T-helper 22 cell (primary cell): ENCODE data around the gene SCMH1.

Source experiments
- DNase-seq: peaks from one replicate; pipeline ENCODE4 v3.0.0-alpha.2; 2020; ENCODE audit warnings: low read depth

Gene SCMH1

DNA sequence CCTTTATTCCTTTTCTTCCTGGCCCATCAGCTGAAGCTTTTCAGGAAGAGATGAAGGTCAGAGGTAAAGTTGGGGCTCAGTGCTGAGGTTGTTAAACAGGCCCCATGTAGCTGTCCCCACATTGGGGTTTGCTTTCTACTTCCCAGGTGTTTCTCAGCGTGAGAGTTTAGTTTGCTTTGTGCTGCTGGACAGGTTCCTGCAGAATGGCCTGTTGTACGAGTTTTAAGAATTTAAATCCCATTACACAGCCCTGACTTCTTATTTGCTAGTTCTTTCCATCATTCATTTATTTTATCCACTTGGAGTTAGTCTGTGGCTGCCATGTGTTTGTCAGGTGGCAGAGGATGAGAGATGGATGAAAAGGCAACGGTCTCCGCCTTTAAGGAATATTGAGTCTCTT, 243.4 kb downstream of the SCMH1 start:
- no peak for DNase-seq

DNA sequence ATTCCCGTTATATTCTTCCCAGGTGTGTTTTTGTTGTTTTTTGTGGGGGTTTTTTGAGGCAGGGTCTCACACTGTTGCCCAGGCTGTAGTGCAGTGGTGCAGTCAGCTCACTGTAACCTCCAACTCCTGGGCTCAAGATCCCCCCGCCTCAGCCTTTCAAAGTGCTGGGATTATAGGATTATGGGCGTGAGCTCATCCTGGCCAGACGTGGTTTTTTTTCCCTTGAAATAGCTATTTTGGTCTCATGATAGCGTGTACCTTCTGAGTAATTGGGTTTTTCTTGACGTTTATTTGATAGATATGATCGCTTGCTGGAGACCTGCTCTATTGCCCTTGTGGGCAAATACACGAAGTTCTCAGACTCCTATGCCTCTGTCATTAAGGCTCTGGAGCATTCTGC, 245.0 kb downstream of the SCMH1 start:
- no peak for DNase-seq

DNA sequence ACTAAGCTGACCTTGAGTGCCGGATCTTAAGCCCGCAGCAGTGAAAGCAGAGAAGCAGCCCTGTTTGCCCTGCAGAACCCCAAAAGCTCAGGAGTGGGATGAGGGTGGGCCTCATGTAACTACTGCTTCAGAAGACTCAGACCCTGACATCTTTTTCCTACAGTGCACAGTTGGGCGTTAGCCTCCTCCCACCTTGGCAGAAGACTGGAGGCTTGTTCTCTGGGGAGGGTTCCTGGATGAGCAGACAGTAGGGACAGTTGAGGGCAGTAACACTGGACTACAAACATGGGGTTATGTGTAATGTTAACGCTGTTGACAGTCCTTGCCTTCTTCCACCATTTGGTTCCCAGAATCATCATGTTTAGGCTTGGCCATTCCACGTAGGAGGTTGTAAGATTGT, 253.0 kb downstream of the SCMH1 start:
- DNase-seq, result no peak

DNA sequence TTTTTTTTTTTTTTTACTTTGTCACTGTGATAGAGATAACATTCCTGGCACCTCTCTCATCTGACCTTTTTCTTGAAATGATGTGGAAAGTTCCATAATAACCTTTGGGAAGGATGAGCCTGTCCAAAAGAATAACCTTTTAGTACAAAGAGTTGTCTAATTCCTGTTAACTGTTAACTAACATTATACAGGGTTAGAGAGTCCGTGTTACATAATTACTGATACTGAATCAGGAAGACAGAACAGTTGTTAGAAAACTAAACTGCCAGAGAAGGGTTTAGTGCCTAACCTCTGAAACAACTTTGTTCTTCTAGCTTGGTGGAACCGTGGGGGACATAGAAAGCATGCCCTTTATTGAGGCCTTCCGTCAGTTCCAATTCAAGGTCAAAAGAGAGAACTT, 253.8 kb downstream of the SCMH1 start:
- no peak for DNase-seq

DNA sequence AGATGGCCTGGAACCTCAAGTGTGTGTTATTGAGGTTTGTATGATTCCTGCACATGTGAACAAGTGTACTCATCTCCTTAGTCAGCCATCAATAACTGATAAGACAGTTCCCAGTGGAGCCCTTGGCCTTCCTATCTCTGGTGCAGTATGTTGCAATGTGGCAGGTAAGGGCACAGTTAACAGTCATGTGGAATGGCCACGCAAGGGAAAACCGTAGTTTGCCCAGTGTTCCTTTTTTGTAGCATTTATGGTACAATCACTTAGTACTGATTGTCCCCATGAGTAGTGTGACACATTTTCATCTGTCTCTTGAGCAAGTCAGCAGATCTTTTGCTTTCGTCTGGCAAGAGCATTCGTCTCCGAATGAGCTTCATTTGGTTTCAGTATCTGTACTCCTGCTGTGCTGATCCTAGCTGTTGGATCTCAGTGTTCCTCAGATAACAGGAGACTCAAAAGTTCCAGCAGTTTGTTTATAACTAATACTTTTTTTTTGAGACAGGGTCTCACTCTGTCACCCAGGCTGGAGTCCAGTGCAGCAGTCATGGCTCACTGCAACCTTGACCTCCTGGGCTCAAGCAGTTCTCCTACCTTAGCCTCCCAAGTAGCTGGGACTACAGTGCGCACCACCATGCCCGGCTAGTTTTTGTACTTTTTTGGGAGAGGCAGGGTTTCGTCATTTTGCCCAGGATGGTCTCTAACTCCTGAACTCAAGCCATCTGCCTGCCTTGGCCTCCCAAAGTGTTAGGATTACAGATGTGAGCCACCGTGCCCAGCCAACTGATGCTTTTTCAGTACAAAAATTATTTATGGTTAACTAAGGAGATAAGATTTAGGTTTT, 254.4 kb downstream of the SCMH1 start:
- DNase-seq, result no peak

DNA sequence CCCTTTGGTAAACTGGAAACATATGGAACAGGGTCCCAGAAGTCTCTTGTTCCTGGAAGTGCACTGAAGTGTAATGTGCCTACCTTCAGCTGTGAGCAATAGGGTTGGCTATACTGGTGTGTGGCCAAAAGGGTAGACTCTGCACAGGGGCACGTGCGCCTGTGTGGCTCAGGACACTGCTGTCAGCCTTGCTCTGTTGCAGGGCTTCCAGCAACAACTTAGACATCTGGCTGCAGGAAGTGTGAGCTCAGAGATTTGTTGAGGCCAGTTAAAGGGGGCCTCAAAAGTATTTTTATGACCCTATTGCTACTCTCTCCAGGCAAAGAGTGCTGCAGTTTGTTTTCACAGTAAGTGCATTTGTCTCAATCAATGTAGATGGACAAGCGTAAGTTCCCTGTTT, 255.2 kb downstream of the SCMH1 start:
- no peak for DNase-seq

DNA sequence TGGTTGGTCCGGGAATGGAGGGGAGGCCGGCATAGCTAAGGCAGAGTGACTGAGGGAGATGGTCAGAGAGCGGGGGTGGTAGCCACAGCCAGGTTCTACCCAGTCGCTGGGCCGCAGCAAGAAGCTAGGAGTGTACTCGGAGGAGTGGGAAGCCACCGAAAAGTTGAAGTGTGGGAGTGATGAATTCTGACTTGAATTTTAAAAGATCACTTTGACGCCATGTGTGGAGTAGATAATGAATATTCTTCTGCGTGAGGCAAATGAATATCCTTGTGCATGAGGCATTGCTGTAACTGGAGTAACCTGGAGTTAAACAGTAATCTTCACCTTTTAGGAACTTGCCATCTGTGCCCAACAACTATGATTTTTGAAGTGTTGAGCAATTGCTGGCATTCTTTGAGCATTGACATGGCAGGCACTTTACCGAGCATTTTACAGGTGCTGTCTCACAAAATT, 255.8 kb downstream of the SCMH1 start:
- no peak for DNase-seq

DNA sequence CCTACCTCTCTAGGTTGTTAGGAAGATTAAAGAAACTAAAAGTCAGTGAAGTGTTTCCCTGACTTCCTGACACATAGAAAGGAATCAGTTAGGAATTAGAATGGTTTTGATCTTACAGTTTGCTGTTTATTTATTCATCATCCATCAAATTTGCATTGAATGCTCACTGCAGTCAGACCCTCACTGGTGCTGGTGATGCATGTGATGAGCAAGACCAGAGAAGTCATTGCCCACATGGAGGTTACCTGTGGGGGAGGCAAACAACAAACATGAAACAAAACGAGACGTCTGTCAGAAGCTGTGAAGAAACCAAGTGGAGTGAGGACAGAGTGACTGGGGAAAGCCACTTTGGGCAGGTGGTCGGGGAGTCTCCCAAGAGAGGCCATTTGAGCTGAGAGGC, 256.2 kb downstream of the SCMH1 start:
- no peak for DNase-seq

DNA sequence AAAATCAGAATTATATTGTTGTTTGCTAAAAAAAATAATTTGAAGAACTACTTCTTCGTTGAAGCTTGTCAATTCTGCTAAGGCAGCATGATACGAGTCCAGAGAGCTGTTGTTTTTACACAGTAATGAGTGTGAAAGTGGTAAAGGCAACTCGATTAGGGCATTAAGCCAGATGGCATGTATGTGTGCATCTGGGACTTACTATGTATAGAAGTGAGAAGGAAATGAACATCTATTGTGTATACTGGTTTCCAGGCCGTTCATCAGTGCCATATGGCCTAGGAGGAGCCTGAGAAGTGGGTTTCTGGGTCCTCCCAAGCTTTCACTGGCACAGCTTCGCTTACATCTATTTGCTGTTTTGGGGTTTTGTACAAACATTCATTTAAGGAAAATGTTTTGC, 256.9 kb downstream of the SCMH1 start:
- DNase-seq, result no peak

DNA sequence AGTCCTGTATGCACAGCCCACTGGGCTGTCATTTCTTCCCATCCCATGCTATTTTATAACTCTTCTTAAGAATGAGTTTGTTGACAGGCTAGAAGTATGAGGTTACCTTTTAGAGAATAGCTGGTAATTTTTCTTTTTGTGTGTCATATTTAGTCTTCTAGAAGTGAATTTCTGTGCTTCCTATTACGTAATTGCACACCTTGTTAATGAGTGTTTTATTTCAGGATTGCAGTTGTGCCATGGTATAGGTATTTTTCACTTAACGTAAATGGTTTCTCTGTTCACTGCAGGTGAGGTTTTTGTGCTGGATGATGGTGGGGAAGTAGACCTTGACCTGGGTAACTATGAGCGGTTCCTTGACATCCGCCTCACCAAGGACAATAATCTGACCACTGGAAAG, 257.6 kb downstream of the SCMH1 start:
- no peak for DNase-seq

DNA sequence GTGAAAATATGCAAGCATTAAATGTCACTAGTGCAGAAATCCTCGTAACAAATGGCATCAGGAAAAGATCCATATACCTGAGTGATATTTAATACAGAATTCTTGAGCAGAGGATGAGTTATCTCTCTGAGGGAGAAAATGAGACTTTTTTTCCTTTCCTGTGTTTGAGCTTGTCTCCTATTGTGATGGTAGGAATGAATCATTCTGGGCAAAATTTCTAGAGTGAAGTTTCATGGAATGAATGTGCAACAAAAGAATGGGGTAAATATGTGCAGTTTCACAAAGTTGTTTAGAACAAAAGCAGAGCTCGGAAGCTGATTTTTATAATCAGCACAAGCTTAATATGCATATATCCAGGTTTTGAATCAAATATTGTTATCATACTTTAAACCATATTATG, 258.0 kb downstream of the SCMH1 start:
- DNase-seq, result no peak

DNA sequence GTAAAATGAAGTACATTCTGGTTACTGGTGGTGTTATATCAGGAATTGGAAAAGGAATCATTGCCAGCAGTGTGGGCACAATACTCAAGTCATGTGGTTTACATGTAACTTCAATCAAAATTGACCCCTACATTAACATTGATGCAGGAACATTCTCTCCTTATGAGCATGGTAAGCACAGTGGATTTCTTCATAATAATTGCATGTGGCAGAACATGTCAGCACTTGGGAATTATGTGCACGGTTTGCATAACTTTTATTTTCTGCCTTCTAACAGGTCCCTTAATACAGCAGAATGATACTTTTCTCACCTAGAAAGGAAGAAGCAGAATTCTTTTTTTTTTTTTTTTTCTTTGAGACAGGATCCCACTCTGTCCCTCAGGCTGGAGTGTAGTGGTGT, 258.8 kb downstream of the SCMH1 start:
- no peak for DNase-seq

DNA sequence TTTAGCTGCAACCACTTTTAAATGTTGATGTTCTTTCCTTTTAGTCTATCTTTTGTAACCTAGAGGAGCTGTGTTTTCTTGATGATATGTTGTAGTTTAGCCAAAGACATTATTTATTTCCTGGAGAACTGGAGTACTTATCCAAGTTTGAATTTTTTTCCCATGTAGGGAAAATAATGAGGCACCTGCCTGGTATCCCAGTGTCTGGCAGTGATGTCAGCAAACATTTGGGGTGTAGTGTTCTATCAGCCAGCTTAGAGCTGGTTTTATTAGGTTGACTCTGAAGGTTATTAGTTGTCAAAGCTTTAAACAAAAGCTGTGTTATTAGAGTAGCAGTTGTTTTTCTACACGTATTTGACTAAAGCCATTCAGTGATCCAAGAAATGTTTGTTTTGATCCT, 259.4 kb downstream of the SCMH1 start:
- no peak for DNase-seq

DNA sequence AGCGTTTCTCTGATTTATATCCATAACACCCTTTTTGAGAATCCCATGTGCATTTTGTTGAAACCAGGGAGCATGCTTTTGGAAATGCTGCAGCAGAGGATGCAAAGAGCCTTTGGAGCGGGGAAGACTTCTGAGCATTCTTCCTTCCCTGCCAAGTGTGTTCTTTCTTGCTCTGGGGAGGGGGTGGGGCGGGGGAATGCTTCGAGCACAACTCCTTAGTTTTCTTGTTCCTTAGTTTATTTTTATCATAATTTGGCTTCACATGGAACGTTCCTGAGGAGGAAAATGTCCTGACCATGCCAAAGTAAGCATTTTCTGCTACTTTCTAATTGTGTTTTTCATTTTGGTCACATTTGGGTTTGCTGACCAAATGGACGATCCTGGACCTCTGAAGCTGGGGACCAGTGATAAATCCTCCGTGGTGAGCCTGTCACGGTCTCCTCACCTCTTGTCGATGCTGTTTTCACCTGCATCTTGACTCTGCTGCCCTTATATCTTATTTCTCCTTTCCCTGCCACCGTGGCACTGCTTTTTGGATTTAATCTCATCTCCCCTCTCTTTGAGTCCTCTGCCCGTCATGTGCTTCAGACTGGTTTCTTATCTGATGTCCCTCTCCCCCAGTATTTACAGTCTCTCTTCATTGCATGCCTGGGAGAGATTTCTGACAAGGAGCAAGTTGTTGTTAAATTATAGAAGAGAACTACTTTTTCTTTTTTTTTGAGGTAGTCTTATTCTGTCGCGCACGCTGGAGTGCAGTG, 260.2 kb downstream of the SCMH1 start:
- DNase-seq, result no peak

DNA sequence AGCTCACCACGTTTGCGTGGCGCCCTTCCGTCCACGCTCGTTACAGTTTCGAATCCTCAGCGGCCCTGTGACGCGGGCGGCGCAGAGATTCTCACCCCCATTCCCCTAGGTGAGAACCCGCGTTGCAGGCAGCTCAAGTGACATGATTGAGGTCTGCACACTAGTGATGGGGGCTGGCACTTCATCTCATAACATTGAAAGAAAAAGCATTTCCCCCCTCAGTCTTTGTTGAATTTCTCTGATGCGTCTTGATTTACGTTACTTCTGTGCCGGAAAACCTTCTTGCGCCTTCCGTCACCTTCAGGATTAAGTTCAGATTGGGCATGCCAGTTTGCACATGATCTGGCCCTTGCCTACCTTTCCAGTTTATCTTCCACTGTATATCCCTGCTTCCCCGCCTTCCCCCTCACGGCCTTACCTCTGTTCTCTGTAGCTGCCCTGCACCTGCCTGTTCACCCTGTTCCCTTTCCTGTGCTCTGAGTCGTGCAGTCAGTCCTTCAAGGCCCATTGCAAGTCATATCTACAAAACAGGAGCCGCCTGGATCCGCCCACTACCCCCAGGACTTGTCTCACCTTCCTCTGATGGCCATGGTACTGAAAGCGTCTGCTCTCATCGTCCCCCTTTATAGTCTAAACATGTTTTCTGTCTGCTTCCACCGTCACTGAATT, 261.5 kb downstream of the SCMH1 start:
- no peak for DNase-seq

DNA sequence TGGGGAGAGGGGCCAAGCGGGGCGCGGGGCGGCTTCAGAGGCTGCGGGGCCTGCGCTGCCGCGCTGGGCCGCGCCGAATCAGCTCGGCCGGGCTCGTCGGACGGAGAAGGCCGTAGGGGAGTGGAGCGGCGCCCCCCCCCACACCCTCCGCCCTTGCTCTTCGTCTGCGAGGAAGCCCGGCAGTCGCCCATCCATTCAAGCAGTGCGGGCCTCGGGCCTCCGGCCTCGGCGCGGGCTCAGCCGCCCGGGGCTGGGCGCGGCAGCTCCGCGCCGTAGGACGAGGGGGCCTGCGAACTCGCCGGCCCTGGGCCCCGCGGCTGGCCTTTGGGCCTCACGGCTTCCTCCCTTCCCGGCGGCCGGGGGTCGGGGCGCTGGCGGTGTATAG, 262.0 kb downstream of the SCMH1 start:
- DNase-seq, result peak; percentile 14

DNA sequence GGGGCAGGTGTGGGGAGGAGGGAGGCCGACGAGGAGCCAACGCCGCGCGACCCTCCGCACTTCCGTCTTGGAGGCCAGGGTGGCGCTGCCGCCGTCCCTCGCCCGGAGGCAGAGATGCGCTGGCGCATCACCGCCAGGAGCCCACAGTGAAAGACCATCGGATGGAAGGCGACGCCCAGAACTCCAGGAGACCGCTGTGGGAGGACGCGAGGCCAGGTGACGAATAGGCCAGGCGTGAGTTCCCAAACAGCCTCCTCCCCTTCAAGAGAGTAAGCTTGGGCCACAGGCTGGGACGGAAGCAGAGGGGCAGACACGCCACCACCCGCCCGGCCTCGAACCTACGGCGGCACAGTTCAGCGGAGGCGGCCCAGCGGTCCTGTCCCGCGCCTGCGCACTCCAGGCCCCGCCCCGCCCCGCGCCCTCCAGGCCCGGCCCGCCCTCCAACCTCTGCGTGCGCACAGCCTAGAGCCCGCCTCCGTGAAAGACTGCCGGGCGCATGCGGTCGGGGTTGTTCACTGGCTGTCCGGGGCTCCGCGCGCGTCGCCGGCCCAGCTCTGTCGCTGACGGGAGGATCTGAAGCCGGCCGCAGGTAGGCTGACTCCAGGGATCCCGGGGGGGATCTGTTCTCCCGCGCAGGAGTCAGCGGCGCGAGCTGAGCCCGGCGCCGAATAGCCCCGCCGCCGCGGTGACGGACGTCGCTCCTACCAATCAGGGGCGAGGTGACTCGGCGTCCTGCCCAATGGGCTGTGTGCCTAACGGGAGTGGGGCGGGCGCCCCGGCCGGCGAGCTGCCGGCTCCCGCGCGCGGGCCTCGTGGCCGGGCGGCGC, 262.7 kb downstream of the SCMH1 start, which contains the start of gene CTPS1:
Gene CTPS1 (plus strand): TSS at position 456 of the 827 bp plus-strand sequence. CDS start 3,595 bp downstream, outside the sequence.
- DNase-seq, result peak; percentile 89

DNA sequence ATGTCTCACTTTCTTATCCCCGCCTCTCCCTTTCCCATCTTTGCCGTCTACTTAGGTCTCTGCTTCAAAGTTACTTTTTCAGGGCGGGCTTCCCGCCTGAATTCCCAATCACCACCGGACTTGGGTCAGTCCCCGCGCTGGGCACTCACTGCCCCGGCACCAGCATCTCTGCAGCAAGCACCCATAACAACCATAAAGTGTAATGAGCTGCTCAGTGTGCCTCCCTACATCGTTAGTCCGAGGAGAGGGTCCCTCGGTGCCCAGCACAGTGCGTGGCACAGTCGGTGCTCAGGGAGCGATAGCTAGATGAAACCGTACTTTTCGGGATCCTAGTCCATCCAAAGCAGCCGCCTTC, 263.2 kb downstream of the SCMH1 start:
- DNase-seq, result no peak

DNA sequence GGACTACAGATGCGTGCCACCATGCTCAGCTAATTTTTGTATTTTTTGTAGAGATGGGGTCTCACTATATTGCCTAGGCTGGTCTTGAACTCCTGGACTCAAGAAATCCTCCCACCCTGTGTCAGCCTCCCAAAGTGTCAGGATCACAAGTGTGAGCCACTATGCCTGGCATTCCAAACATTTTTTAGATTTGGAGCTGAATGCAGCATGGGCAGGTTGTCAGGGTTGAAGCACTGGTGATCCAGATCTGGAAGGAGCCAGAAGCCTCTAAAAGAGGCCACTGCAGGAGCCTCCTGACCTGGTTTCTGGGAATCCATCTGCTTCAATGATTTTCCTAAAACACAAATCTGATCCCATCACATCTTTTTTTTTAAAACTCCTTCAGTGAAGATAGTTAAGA, 264.4 kb downstream of the SCMH1 start:
- DNase-seq, result no peak
